ENCODE measurements around the gene PRADC1.

DNA sequence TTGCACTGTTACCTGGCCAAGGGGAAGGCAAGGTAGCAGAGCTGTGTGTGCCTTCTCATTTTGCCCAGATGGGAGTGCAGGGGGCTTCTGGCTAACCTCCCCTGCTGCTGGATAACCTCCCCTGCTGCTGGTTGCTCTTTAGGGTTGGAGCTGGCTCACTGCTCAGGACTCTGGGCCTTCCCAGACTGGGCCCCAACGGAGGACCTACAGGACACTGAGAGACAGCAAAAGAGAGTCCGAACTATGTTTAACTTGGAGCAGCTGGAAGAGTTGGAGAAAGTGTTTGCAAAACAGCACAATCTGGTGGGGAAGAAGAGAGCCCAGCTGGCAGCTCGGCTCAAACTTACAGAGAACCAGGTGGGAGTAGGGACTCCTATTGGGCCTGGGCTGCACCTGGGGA lies 24.8 kb downstream of the PRADC1 start:
- TF ChIP-seq, protein P1, sequence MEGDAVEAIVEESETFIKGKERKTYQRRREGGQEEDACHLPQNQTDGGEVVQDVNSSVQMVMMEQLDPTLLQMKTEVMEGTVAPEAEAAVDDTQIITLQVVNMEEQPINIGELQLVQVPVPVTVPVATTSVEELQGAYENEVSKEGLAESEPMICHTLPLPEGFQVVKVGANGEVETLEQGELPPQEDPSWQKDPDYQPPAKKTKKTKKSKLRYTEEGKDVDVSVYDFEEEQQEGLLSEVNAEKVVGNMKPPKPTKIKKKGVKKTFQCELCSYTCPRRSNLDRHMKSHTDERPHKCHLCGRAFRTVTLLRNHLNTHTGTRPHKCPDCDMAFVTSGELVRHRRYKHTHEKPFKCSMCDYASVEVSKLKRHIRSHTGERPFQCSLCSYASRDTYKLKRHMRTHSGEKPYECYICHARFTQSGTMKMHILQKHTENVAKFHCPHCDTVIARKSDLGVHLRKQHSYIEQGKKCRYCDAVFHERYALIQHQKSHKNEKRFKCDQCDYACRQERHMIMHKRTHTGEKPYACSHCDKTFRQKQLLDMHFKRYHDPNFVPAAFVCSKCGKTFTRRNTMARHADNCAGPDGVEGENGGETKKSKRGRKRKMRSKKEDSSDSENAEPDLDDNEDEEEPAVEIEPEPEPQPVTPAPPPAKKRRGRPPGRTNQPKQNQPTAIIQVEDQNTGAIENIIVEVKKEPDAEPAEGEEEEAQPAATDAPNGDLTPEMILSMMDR (IDR thresholded peaks at IDR 0.05) = no peak
- TF ChIP-seq EP300 (IDR thresholded peaks at IDR 0.05) = no peak
- no peak for TF ChIP-seq POLR2AphosphoS5 (IDR thresholded peaks at IDR 0.05)
- no peak for TF ChIP-seq POLR2A (IDR thresholded peaks at IDR 0.05; ENCODE audit: low read depth)

All from esophagus muscularis mucosa (tissue), 4 donors.